Measurements from ENCODE around the gene TARBP1.
A peak's percentile ranks its signal among the peaks of the same experiment; 100 is the strongest.
"Not testable (repeated sequence)": the region's sequence is repeated elsewhere in the genome, so short reads cannot be mapped to it uniquely, and the experiment has no call there.

Gene TARBP1

DNA sequence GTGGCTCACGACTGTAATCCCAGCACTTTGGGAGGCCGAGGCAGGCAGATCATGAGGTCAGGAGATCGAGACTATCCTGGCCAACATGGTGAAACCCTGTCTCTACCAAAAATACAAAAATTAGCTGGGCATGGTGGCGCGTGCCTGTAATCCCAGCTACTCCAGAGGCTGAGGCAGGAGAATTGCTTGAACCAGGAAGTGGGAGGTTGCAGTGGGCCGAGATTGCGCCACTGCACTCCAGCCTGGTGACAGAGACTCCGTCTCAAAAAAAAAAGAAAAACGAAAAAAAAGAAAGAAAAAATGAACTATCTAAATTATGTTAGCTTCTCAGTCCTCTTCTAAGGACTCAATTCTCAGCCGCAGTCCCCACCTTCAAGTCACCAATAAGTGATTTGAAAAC, 39.1 kb upstream of the TARBP1 start:
- H3K4me3 ChIP-seq (ENCODE audit: low read depth in 1 of 2, low read length in 2 of 2); H3K27me3 ChIP-seq (ENCODE audit: control insufficient read depth in 1 of 2, insufficient read depth in 2 of 2, low read length in 2 of 2); H3K27ac ChIP-seq (ENCODE audit: low read depth, low read length); H3K9me3 ChIP-seq (ENCODE audit: low read length); H3K36me3 ChIP-seq (ENCODE audit: insufficient read depth, low read length); H3K9ac ChIP-seq (ENCODE audit: low read length): not testable (repeated sequence)
- H3K4me1 ChIP-seq (ENCODE audit: insufficient read depth, low read length), result peaks cover 19% of the 10 kb centered on the region

DNA sequence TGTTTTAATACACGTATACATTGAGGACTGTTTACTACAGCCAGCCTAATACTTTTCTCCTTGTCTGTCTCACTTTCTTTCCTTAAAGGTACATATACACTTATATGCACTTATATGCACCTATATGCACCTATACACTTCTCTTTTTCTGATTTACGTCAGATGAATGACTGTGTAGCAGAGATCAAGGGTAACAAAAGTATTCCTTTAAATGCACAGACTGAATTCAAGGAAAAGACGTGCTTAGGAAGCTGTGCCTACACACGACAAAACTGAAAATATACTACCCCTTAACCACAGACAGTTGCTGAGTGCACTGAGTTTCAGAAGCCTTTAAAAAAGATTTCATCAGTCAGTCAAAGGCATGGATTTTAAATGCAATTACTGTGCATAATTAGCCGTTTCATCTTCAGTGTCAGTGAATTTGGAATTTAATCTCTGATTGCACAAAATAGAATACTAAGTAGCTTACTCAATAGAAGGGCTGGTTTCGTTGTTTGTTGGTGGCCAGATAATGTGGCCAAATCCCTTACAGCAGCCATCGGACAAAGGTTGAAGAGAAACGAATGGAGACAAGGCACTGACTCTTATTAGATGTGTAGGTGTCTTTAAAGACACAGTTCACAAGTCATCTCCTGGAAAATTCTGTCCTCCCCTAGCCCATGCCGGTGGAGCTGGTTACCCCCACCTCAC, 38.3 kb upstream of the TARBP1 start:
- Histone ChIP-seq H3K9me3 (ENCODE audit: low read length) (no peaks in the 10 kb centered on the region), H3K4me1 (ENCODE audit: insufficient read depth, low read length) (peaks cover 11% of the 10 kb centered on the region), H3K36me3 (ENCODE audit: insufficient read depth, low read length) (no peaks in the 10 kb centered on the region), H3K4me3 (ENCODE audit: low read depth in 1 of 2, low read length in 2 of 2) (no peak overlapping the region), H3K9ac (ENCODE audit: low read length) (no peak overlapping the region), H3K27me3 (ENCODE audit: control insufficient read depth in 1 of 2, insufficient read depth in 2 of 2, low read length in 2 of 2) (no peaks in the 10 kb centered on the region), H3K27ac (ENCODE audit: low read depth, low read length) (no peak overlapping the region)

- Histone ChIP-seq H3K4me1 (ENCODE audit: insufficient read depth, low read length) (peaks cover 11% of the 10 kb centered on the region), H3K36me3 (ENCODE audit: insufficient read depth, low read length) (no peaks in the 10 kb centered on the region), H3K27ac (ENCODE audit: low read depth, low read length) (peak overlapping the region; percentile 54), H3K4me3 (ENCODE audit: low read depth in 1 of 2, low read length in 2 of 2) (peak overlapping the region in 1 of 2 donors; percentile 3), H3K9me3 (ENCODE audit: low read length) (no peaks in the 10 kb centered on the region), H3K9ac (ENCODE audit: low read length) (no peak overlapping the region), H3K27me3 (ENCODE audit: control insufficient read depth in 1 of 2, insufficient read depth in 2 of 2, low read length in 2 of 2) (no peaks in the 10 kb centered on the region)
Observed at GRCh38 chr1:234515821-234516241, 36.9 kb upstream of the TARBP1 start.

DNA sequence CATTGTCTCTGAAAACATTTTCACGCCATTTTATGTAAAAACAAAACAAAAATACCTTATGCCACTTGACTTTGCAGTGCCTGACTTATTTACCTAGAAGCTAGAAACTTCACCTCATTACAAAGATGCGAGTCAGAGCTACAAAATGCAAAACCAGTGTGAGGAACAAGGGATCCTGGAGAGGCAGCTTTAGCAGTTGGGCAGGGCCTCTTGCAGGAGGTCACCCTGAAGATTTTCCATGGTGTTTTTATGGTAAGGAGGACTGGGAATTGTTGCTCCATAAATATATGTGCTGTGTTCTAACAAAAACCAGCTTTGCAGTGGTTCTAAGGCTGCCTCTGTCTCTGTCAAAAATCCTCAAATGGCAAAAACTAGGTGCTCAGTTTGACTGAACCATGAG, 36.4 kb upstream of the TARBP1 start:
- Histone ChIP-seq H3K9me3 (ENCODE audit: low read length) (no peaks in the 10 kb centered on the region), H3K4me3 (ENCODE audit: low read depth in 1 of 2, low read length in 2 of 2) (peak overlapping the region in 1 of 2 donors; percentile 3), H3K36me3 (ENCODE audit: insufficient read depth, low read length) (no peaks in the 10 kb centered on the region), H3K27me3 (ENCODE audit: control insufficient read depth in 1 of 2, insufficient read depth in 2 of 2, low read length in 2 of 2) (no peaks in the 10 kb centered on the region), H3K9ac (ENCODE audit: low read length) (no peak overlapping the region), H3K27ac (ENCODE audit: low read depth, low read length) (peak overlapping the region; percentile 54), H3K4me1 (ENCODE audit: insufficient read depth, low read length) (peaks cover 11% of the 10 kb centered on the region)

- peaks cover 11% of the 10 kb centered on the region for H3K4me1 ChIP-seq (ENCODE audit: insufficient read depth, low read length)
- H3K4me3 ChIP-seq (ENCODE audit: low read depth in 1 of 2, low read length in 2 of 2), result no peak overlapping the region
- no peak overlapping the region for H3K9ac ChIP-seq (ENCODE audit: low read length)
- H3K9me3 ChIP-seq (ENCODE audit: low read length), result no peaks in the 10 kb centered on the region
- H3K27me3 ChIP-seq (ENCODE audit: control insufficient read depth in 1 of 2, insufficient read depth in 2 of 2, low read length in 2 of 2), result no peaks in the 10 kb centered on the region
- H3K27ac ChIP-seq (ENCODE audit: low read depth, low read length), result no peak overlapping the region
- H3K36me3 ChIP-seq (ENCODE audit: insufficient read depth, low read length), result no peaks in the 10 kb centered on the region
Observed at GRCh38 chr1:234512451-234512861, 33.5 kb upstream of the TARBP1 start.

DNA sequence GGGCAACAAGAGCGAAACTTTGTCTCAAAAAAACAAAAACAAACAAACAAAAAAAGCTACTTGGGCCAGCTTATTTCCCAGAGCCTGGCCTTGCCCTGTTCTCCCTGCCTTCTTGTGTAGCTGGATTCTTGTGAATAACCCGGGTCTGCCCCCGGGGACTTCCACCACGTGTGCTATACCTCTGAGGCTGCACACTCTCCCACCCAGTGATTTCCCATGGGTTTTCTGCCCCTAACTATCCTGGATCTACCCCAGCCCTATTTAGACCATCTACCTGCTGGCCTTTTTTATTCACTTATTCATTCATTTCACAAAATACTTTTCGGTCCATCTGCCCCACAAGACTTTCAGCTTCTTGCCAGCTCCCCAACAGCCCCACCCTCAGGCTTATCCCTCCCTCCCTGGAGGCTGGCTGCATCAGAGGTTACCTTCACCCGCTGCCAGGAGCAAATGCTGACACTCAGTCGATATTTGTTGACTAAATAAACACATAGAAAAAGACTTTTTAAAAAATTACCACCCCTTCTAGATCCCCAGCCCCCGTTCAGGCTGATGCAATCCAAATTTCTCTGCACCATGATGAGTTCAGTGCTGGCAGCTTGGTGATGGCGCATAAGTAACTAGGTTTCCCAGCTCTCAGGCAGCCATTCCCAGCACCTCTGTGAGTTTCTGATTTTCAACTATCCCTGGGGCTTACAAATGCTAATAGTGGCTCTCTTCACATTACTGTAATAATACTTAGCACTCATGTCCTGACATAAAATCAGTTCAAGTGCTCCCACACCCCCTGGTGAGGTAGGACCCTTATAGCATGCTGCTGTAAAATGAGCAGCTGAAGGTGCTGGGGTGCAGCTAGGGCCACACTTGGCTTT, 30.7 kb upstream of the TARBP1 start:
- Histone ChIP-seq H3K4me1 (ENCODE audit: insufficient read depth, low read length) (no peaks in the 10 kb centered on the region), H3K4me3 (ENCODE audit: low read depth in 1 of 2, low read length in 2 of 2) (no peak overlapping the region), H3K9me3 (ENCODE audit: low read length) (no peaks in the 10 kb centered on the region), H3K27me3 (ENCODE audit: control insufficient read depth in 1 of 2, insufficient read depth in 2 of 2, low read length in 2 of 2) (no peaks in the 10 kb centered on the region), H3K36me3 (ENCODE audit: insufficient read depth, low read length) (no peaks in the 10 kb centered on the region), H3K9ac (ENCODE audit: low read length) (no peak overlapping the region), H3K27ac (ENCODE audit: low read depth, low read length) (no peak overlapping the region)

- Histone ChIP-seq H3K27me3 (ENCODE audit: control insufficient read depth in 1 of 2, insufficient read depth in 2 of 2, low read length in 2 of 2) (no peaks in the 10 kb centered on the region), H3K27ac (ENCODE audit: low read depth, low read length) (no peak overlapping the region), H3K9me3 (ENCODE audit: low read length) (no peaks in the 10 kb centered on the region), H3K4me3 (ENCODE audit: low read depth in 1 of 2, low read length in 2 of 2) (no peak overlapping the region), H3K9ac (ENCODE audit: low read length) (no peak overlapping the region), H3K4me1 (ENCODE audit: insufficient read depth, low read length) (no peaks in the 10 kb centered on the region), H3K36me3 (ENCODE audit: insufficient read depth, low read length) (no peaks in the 10 kb centered on the region)
Observed at GRCh38 chr1:234507626-234508387, 28.8 kb upstream of the TARBP1 start.

GRCh38 chr1:234507089-234507488, 28.1 kb upstream of the TARBP1 start:
- no peaks in the 10 kb centered on the region for H3K9me3 ChIP-seq (ENCODE audit: low read length)
- H3K27ac ChIP-seq (ENCODE audit: low read depth, low read length), result no peak overlapping the region
- no peak overlapping the region for H3K9ac ChIP-seq (ENCODE audit: low read length)
- H3K4me1 ChIP-seq (ENCODE audit: insufficient read depth, low read length), result no peaks in the 10 kb centered on the region
- H3K4me3 ChIP-seq (ENCODE audit: low read depth in 1 of 2, low read length in 2 of 2), result no peak overlapping the region
- no peaks in the 10 kb centered on the region for H3K27me3 ChIP-seq (ENCODE audit: control insufficient read depth in 1 of 2, insufficient read depth in 2 of 2, low read length in 2 of 2)
- H3K36me3 ChIP-seq (ENCODE audit: insufficient read depth, low read length), result no peaks in the 10 kb centered on the region

GRCh38 chr1:234505769-234506102, 26.8 kb upstream of the TARBP1 start:
- H3K4me1 ChIP-seq (ENCODE audit: insufficient read depth, low read length), result peaks cover 3% of the 10 kb centered on the region
- no peak overlapping the region for H3K4me3 ChIP-seq (ENCODE audit: low read depth in 1 of 2, low read length in 2 of 2)
- H3K27me3 ChIP-seq (ENCODE audit: control insufficient read depth in 1 of 2, insufficient read depth in 2 of 2, low read length in 2 of 2), result no peaks in the 10 kb centered on the region
- no peak overlapping the region for H3K9ac ChIP-seq (ENCODE audit: low read length)
- no peaks in the 10 kb centered on the region for H3K36me3 ChIP-seq (ENCODE audit: insufficient read depth, low read length)
- no peaks in the 10 kb centered on the region for H3K9me3 ChIP-seq (ENCODE audit: low read length)
- no peak overlapping the region for H3K27ac ChIP-seq (ENCODE audit: low read depth, low read length)

DNA sequence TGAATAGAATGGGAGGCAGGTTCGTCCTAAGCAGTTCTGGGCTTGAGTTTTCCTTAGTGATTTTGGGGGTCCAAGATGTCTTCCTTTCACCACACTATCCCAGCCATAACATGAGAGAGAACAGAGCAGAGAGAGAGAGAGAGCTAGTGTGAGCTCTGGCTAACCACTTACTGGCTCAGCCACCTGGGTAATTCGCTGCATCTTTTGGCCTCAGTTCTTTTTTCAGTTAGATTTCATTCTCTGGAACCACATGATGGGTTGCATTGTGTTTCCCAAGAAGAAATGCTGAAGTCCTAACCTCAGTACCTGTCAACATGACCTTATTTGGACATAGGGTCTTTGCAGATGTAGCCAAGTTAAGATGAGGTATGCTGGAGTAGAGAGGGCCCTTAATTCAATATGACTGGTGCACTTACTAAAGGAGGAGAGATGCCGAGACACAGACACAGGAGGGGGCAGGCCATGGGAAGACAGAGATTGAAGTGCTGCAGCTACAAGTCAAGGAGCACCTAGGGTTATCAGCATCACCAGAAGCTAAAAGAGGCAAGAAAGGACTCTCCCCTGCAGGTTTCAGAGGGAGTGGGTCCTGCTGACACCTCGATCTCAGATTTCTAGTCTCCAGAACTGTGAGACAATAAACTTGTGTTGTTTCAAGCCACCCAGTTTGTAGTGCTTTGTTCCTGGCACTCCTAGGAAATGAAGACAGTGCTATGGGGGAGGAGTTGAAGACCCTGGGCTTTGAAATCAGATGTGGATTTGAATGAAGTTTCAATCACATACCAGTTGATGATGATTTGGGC, 26.2 kb upstream of the TARBP1 start:
- Histone ChIP-seq H3K4me3 (ENCODE audit: low read depth in 1 of 2, low read length in 2 of 2) (no peak overlapping the region), H3K4me1 (ENCODE audit: insufficient read depth, low read length) (peaks cover 9% of the 10 kb centered on the region), H3K9me3 (ENCODE audit: low read length) (no peaks in the 10 kb centered on the region), H3K9ac (ENCODE audit: low read length) (no peak overlapping the region), H3K27ac (ENCODE audit: low read depth, low read length) (no peak overlapping the region), H3K27me3 (ENCODE audit: control insufficient read depth in 1 of 2, insufficient read depth in 2 of 2, low read length in 2 of 2) (no peaks in the 10 kb centered on the region), H3K36me3 (ENCODE audit: insufficient read depth, low read length) (no peaks in the 10 kb centered on the region)

- not testable (repeated sequence) for H3K36me3 ChIP-seq (ENCODE audit: insufficient read depth, low read length); H3K9me3 ChIP-seq (ENCODE audit: low read length); H3K27ac ChIP-seq (ENCODE audit: low read depth, low read length); H3K9ac ChIP-seq (ENCODE audit: low read length); H3K4me3 ChIP-seq (ENCODE audit: low read depth in 1 of 2, low read length in 2 of 2); H3K27me3 ChIP-seq (ENCODE audit: control insufficient read depth in 1 of 2, insufficient read depth in 2 of 2, low read length in 2 of 2)
- peaks cover 18% of the 10 kb centered on the region for H3K4me1 ChIP-seq (ENCODE audit: insufficient read depth, low read length)
Observed at GRCh38 chr1:234504251-234504650, 25.3 kb upstream of the TARBP1 start.

Data from muscle layer of colon (tissue), 2 donors.